HG02840 (cell line): Measurements from ENCODE around the gene TCHHL1.
"Not testable (repeated sequence)": the region's sequence is repeated elsewhere in the genome, so short reads cannot be mapped to it uniquely, and the experiment has no call there.

Experiments
- ATAC-seq: cut with Tn5 transposase; IDR thresholded peaks from one replicate; pipeline ENCODE4 v1.9.1; 2021; ENCODE audit warnings: mild to moderate bottlenecking, moderate library complexity, moderate number of reproducible peaks; ENCODE audit not compliant: unreplicated experiment, low FRiP score

Gene TCHHL1

GRCh38 chr1:152096931-152097330, 8.1 kb upstream of the TCHHL1 start:
- no peak for ATAC-seq

- ATAC-seq = no peak
Measured at GRCh38 chr1:152086760-152087159, 2.1 kb downstream of the TCHHL1 start.

- ATAC-seq = no peak
Measured at GRCh38 chr1:152084853-152085252, 4.0 kb downstream of the TCHHL1 start.

GRCh38 chr1:152081026-152081425, 7.8 kb downstream of the TCHHL1 start:
- not testable (repeated sequence) for ATAC-seq

DNA sequence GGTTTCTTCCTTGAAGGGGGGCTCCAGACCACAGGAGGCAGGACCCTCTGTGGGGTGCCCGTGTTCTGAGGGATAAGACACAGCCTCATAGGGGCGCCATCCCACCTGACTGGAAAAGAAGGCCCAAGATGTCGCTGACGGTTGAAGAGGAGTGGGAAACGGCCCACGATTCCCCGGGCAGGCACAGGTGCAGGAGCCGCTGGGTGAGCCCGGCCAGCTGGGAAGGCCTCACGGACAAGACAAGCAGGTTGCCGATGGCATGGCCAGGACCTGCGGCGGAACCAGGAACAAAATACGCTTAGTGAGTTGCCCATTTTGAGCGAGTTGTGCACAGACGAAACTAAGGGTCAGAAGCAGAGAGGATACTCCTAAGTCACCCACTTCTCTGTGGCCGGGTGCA, 8.4 kb downstream of the TCHHL1 start:
- not testable (repeated sequence) for ATAC-seq

DNA sequence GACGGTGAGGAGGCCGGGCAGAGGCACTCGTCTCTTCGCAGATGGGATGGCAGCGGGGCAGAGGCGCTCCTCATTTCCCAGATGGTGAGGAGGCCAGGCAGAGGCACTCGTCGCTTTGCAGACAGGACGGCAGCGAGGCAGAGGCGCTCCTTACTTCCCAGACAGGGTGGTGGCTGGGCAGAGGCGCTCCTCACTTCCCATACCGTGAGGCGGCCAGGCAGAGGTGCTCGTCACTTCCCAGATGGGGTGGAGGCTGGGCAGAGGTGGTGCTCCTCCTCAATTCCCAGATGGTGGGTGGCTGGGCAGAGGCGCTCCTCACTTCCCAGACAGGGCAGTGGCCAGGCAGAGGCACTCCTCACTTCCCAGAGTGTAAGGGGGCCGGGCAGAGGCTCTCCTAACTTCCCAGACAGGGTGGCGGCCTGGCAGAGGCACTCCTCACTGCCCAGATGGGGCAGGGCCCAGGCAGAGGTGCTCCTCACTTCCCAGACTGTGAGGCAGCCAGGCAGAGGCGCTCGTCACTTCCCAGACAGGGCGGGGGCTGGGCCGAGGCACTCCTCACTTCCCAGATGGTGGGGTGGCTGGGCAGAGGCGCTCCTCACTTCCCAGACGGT, 9.9 kb downstream of the TCHHL1 start:
- no peak for ATAC-seq

GRCh38 chr1:152072311-152072710, 16.6 kb downstream of the TCHHL1 start:
- ATAC-seq = no peak

DNA sequence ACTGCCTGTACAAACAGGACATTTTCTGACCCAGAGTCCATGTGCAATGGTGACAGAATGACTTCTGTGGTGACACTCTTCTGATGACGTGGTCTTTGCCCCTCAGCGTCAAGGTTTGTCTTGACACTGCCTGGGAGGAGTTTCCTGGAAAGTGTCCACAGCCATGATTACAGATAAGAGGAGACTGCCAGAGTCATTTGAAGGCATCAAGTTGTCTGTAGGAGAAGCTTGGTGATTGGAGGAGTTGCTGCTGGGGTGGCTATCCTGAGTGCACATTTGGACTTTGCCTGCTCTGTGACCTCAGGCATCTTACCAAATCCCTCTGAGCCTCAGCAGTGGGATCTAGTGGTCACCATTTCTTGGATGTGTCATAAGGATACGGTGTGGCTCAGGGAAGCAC, 17.7 kb downstream of the TCHHL1 start:
- ATAC-seq = no peak

- no peak for ATAC-seq
Measured at GRCh38 chr1:152067929-152068328, 20.9 kb downstream of the TCHHL1 start.

- no peak for ATAC-seq
Measured at GRCh38 chr1:152067150-152067549, 21.7 kb downstream of the TCHHL1 start.

GRCh38 chr1:152061952-152062351, 26.9 kb downstream of the TCHHL1 start:
- no peak for ATAC-seq

GRCh38 chr1:152053375-152053774, 35.5 kb downstream of the TCHHL1 start:
- no peak for ATAC-seq

DNA sequence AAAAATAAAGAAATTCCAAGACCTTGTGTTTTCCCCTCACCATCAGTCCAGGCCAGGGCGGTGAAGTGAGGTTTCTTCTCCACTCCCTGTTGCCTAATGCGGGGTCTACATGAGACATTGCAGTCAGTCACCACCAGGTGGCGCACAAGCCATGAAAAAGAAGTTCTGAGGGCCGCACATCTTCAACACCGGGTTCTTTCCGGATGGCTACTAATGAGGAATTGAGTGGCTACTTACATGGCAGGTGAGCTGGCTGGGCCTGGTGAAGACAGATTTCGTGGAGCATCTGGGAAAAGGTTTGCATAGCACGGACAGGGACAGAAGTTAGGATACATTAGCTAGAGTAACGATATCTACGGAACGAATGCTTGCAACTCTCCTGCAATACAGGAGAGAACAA, 36.3 kb downstream of the TCHHL1 start:
- ATAC-seq = no peak

- ATAC-seq = no peak
Measured at GRCh38 chr1:152050886-152051675, 37.8 kb downstream of the TCHHL1 start.

GRCh38 chr1:152049291-152050083, 39.4 kb downstream of the TCHHL1 start:
- no peak for ATAC-seq

GRCh38 chr1:152048416-152049009, 40.4 kb downstream of the TCHHL1 start:
- peak; percentile 1 for ATAC-seq

DNA sequence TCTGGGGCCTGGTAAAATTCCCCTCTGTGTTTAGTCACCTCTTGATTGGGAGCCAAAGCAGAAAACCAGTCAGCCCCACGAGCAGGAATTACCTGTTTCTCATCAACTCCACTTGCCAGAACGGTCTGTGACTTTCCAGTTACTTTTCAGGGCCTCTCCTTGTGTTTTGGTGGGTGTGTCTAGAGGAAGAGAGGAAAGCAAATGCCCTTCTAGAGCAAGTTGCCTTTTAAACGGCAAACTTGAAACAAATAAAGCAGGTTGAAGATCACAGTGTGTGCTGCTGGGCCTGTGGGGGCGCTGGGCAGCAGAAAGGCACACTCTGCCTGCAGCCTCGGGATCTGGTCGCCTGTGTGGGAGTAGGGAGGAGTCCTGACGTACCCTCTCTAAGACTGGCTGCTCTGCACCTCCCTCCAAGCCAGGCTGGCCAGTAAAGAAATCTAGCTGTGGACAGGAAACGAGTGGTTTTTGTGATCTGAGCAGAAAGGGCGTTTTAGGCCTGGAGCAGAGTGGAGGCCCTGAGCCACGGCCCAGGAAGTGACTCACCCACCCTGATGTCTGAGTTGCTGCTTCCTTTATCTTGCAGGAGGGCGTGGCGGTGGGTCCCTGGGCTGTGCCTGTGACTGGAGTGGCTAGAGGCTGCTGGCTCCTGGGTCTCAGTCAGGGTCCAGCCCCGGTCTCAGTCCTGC, 41.0 kb downstream of the TCHHL1 start:
- ATAC-seq = peak; percentile 96

DNA sequence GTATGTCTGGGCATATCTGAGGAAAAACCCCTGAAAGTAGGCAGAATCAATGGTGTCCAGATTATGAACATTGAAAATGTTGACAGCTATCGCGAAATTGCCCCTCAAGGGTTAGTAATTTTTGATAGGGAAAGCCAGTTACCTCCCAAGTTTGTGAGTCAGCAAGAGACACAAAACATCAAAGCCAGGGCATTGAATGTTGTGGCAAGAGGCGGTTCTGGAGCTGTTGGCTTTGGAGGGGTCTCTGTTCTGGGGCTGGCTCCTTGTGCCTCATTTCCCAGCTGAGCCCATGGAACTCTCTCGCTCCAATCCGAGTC, 41.5 kb downstream of the TCHHL1 start:
- ATAC-seq = no peak

DNA sequence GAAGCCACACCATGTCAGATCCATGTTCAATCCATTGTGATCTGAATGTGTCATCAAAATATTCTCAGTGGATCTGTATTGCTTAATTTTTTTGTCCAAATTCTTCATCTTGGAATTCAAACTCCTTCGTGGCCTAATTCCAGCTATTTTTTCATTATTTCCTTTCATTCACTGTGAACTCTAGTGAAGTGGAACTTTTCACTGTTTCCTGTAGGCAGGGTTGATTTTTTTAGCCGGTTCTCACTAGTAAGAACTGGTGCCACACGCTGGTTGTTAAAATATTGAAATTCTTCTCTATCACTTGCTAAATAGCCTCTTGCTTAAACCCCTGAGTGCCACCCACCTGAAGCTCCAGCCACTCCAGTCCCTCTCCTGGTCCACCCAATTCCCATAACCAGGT, 44.5 kb downstream of the TCHHL1 start:
- no peak for ATAC-seq

DNA sequence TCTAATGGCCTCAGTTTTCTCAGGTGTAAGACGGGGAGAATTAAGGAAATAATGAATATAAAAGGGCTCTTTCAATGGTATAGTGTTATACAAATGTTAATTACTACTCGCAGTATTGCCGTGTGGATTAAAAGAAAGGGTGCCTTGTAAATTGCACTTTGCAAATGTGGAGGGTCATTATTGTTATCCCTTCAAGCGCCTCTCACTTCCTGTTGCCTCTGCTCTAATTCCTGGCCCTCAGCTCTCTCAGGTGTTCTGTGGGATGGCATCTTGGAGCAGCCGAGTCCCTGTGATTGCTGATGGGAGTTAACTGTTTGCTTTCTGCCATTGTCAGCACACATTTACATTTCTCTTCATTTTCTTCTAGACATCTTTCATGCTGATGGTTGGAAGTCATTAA, 45.0 kb downstream of the TCHHL1 start:
- no peak for ATAC-seq

DNA sequence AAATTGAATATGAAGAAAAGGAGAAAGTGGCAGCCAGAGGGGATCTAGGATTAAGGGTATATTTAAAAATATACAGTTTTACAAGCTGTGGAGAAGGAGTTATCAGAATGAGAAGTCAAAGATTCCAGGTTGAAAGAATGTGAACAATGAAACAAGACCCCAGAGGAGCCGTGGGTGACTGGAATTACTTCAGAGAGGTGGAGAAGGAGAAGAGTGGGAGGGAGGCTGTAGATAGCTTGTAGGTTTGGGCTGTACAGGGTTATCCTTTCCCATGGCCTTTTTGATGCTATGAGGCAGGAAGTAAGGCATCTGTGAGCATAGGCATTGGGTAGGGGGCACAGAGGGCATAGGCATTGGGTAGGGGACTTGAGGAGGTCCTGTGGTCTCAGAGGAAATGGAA, 46.8 kb downstream of the TCHHL1 start:
- no peak for ATAC-seq
